H1 (cell line): ENCODE results near the gene DENND4B. TPM values are rescaled to one million over a fixed set of nuclear protein-coding genes. Genes with fewer than 3 reads are reported as not detected.
A peak's percentile ranks its signal among the peaks of the same experiment; 100 is the strongest.

Experiments
- CTCF ChIA-PET: fragments of 300-600 bp; sonication (Branson Sonifier 250); formaldehyde crosslinking; loops from one replicate; lab custom pipeline; 2021; ENCODE audit not compliant: partially characterized antibody; lab: Charles Lee
- POLR2A ChIA-PET: fragments of 300-600 bp; sonication (Branson Sonifier 250); formaldehyde crosslinking; loops from one replicate; lab custom pipeline; 2021; ENCODE audit warnings: inconsistent platforms; ENCODE audit not compliant: partially characterized antibody; lab: Charles Lee
- DNase-seq, 2 experiments: peaks; one replicate each; pipeline versions ENCODE4 v3.0.0 to v3.0.0-alpha.2; 2010 to 2022; ENCODE audit warnings: low spot score in 2 of 2, low read depth in 1 of 2, mixed read lengths in 1 of 2
- FAIRE-seq: peaks from 2 replicates; lab custom pipeline; 2011; peaks lifted over from hg19 to GRCh38; lab: Jason Lieb, UNC
- H2AFZ ChIP-seq: 2 replicates; pipeline ENCODE4 v1.8.1; 2012; ENCODE audit warnings: low read length, inconsistent platforms
- H2AK5ac ChIP-seq: 2 replicates; pipeline ENCODE4 v1.6.1; 2013; ENCODE audit warnings: low read depth, low read length
- H2BK120ac ChIP-seq: replicated peaks from 2 replicates; pipeline ENCODE3; 2013; ENCODE audit warnings: low read depth, low read length, inconsistent platforms
- H2BK12ac ChIP-seq: 2 replicates; pipeline ENCODE4 v1.6.1; 2013; ENCODE audit warnings: low read depth, low read length
- H2BK15ac ChIP-seq: 2 replicates; pipeline ENCODE4 v1.6.1; 2013; ENCODE audit warnings: low read length
- H2BK20ac ChIP-seq: 2 replicates; pipeline ENCODE4 v1.6.1; 2013; ENCODE audit warnings: low read length
- H2BK5ac ChIP-seq: 2 replicates; pipeline ENCODE4 v1.6.1; 2013; ENCODE audit warnings: low read depth, low read length
- H3K14ac ChIP-seq: 2 replicates; pipeline ENCODE4 v1.6.1; 2013; ENCODE audit warnings: inconsistent platforms; ENCODE audit not compliant: insufficient read length
- H3K18ac ChIP-seq: 2 replicates; pipeline ENCODE4 v1.6.1; 2013; ENCODE audit warnings: low read length; ENCODE audit errors: extremely low read depth
- H3K23ac ChIP-seq: 2 replicates; pipeline ENCODE4 v1.6.1; 2013; ENCODE audit warnings: inconsistent platforms; ENCODE audit not compliant: insufficient read length
- H3K23me2 ChIP-seq: 2 replicates; pipeline ENCODE4 v1.6.1; 2013; ENCODE audit warnings: low read depth, low read length
- H3K27ac ChIP-seq: 2 replicates; pipeline ENCODE4 v1.6.1; 2011; ENCODE audit warnings: low read depth, low read length, inconsistent platforms
- H3K27me3 ChIP-seq, 4 experiments: replicated peaks in 1 of 4; 1 replicate in 1 of 4; 2 replicates in 3 of 4; pipeline versions ENCODE4 v1.6.1 to v1.8.1; 2011 to 2013; ENCODE audit warnings: low read length in 3 of 4, mild to moderate bottlenecking in 3 of 4, inconsistent platforms in 2 of 4, mixed read lengths in 2 of 4, moderate library complexity in 1 of 4; ENCODE audit not compliant: control insufficient read depth in 3 of 4, insufficient read depth in 3 of 4; ENCODE audit errors: extremely low read depth in 1 of 4
- H3K36me3 ChIP-seq, 4 experiments: 2 replicates each; pipeline versions ENCODE4 v1.6.1 to v1.8.1; 2011 to 2013; ENCODE audit warnings: mild to moderate bottlenecking in 4 of 4, low read length in 3 of 4, moderate library complexity in 2 of 4, control low read depth in 1 of 4, inconsistent platforms in 1 of 4; ENCODE audit not compliant: insufficient read depth in 4 of 4, control insufficient read depth in 2 of 4
- H3K4ac ChIP-seq: replicated peaks from 2 replicates; pipeline ENCODE3; 2013; ENCODE audit warnings: low read length, low read depth, mixed read lengths, inconsistent platforms; ENCODE audit not compliant: insufficient read length
- H3K4me1 ChIP-seq, 4 experiments: replicated peaks in 1 of 4; 1 replicate in 1 of 4; 2 replicates in 3 of 4; pipeline versions ENCODE4 v1.6.1 to v1.8.1; 2011 to 2013; ENCODE audit warnings: low read length in 3 of 4, inconsistent platforms in 2 of 4, mixed read lengths in 1 of 4; ENCODE audit not compliant: insufficient read depth in 4 of 4, control insufficient read depth in 3 of 4
- H3K4me2 ChIP-seq, 2 experiments: 2 replicates each; pipeline versions ENCODE4 v1.6.1 to v1.8.1; 2011 to 2013; ENCODE audit warnings: low read depth in 2 of 2, low read length in 2 of 2, control low read depth in 1 of 2, inconsistent platforms in 1 of 2, mild to moderate bottlenecking in 1 of 2; ENCODE audit not compliant: insufficient read depth in 1 of 2
- H3K4me3 ChIP-seq, 4 experiments: fragments of 200-600, 300-600 bp in 1 of 4; sonication (generic), shearing (Covaris generic), sonication (Bioruptor Twin) in 1 of 4; 2 replicates each; pipeline versions ENCODE4 v1.5.1 to v1.8.1; 2011 to 2016; ENCODE audit warnings: low read length in 4 of 4, low read depth in 3 of 4, control low read depth in 2 of 4, inconsistent platforms in 2 of 4, mild to moderate bottlenecking in 2 of 4, mixed read lengths in 1 of 4, moderate library complexity in 1 of 4; ENCODE audit not compliant: insufficient read depth in 2 of 4; ENCODE audit errors: extremely low read depth in 1 of 4
- H3K56ac ChIP-seq: replicated peaks from 2 replicates; pipeline ENCODE3; 2013; ENCODE audit warnings: low read depth, mild to moderate bottlenecking, mixed read lengths, low read length, inconsistent platforms; ENCODE audit not compliant: insufficient read length
- H3K79me1 ChIP-seq: 2 replicates; pipeline ENCODE4 v1.6.1; 2013; ENCODE audit warnings: low read depth, low read length, control low read depth
- H3K79me2 ChIP-seq, 2 experiments: 2 replicates each; pipeline versions ENCODE4 v1.6.1 to v1.8.1; 2012 to 2013; ENCODE audit warnings: low read length in 2 of 2, mild to moderate bottlenecking in 2 of 2, inconsistent platforms in 1 of 2; ENCODE audit not compliant: insufficient read depth in 2 of 2, control insufficient read depth in 1 of 2
- H3K9ac ChIP-seq, 4 experiments: replicated peaks in 1 of 4; 1 replicate in 1 of 4; 2 replicates in 3 of 4; pipeline versions ENCODE4 v1.6.1 to v1.8.1; 2011 to 2013; ENCODE audit warnings: low read depth in 3 of 4, low read length in 3 of 4, control low read depth in 2 of 4, mild to moderate bottlenecking in 2 of 4, moderate library complexity in 2 of 4, inconsistent platforms in 1 of 4; ENCODE audit errors: extremely low read depth in 1 of 4
- H3K9me3 ChIP-seq, 2 experiments: 2 replicates each; pipeline versions ENCODE4 v1.6.1 to v1.8.1; 2012 to 2013; ENCODE audit warnings: mild to moderate bottlenecking in 2 of 2, moderate library complexity in 2 of 2, control low read depth in 1 of 2, inconsistent platforms in 1 of 2, low read depth in 1 of 2, low read length in 1 of 2, mixed read lengths in 1 of 2; ENCODE audit not compliant: insufficient read depth in 2 of 2
- H4K20me1 ChIP-seq, 2 experiments: replicated peaks in 1 of 2; 2 replicates each; pipeline versions ENCODE3 to v1.8.1; 2011 to 2013; ENCODE audit warnings: inconsistent platforms in 2 of 2, low read length in 2 of 2, mild to moderate bottlenecking in 1 of 2; ENCODE audit not compliant: insufficient read depth in 2 of 2, control insufficient read depth in 1 of 2
- H4K5ac ChIP-seq: 2 replicates; pipeline ENCODE4 v1.6.1; 2013; ENCODE audit warnings: low read length, low read depth, mixed read lengths, inconsistent platforms; ENCODE audit not compliant: insufficient read length
- H4K8ac ChIP-seq: 2 replicates; pipeline ENCODE4 v1.8.0; 2013; ENCODE audit warnings: mild to moderate bottlenecking, moderate library complexity, low read length, inconsistent platforms; ENCODE audit not compliant: insufficient read depth; ENCODE audit errors: extremely low read depth
- H4K91ac ChIP-seq: replicated peaks from 2 replicates; pipeline ENCODE3; 2013; ENCODE audit warnings: low read length, mixed read lengths, inconsistent platforms; ENCODE audit not compliant: insufficient read length
- NRF1 ChIP-seq: IDR thresholded peaks from 2 replicates; pipeline ENCODE4 v1.6.1; 2011; ENCODE audit warnings: mild to moderate bottlenecking, low read depth, low read length, improper control_type of control experiment
- POU5F1 ChIP-seq: IDR thresholded peaks from 2 replicates; pipeline ENCODE4 v1.6.1; 2011; ENCODE audit warnings: low read depth, mild to moderate bottlenecking, low read length, moderate library complexity
- TCF12 ChIP-seq: IDR thresholded peaks from 2 replicates; pipeline ENCODE4 v1.6.1; 2011; ENCODE audit warnings: low read depth, mild to moderate bottlenecking, low read length
- WGBS, 2 experiments: shearing (Covaris generic) in 1 of 2; methylation state at CpG; one replicate each; pipeline versions ENCODE4 v1.1.6 to v1.1.7; 2013 to 2015; ENCODE audit warnings: low lambda C conversion rate in 2 of 2, mixed read lengths in 2 of 2, inconsistent platforms in 1 of 2, low coverage in 1 of 2, missing lambda C conversion rate in 1 of 2; ENCODE audit not compliant: insufficient replicate concordance in 2 of 2, insufficient coverage in 1 of 2, insufficient read length in 1 of 2; ENCODE audit errors: extremely low coverage in 1 of 2, missing lambda C conversion rate in 1 of 2; 5-methylcytosine and 5-hydroxymethylcytosine counted together
- polyA plus RNA-seq, 7 experiments: library from polyadenylated mRNA; depleted of rRNA in 3 of 7; stranded (reverse) in 5 of 7; unstranded in 2 of 7; fragments of >200 nt in 5 of 7; fragments of 200-250 nt in 2 of 7; gene quantifications; 1 replicate in 5 of 7; 2 replicates in 1 of 7; 4 replicates in 1 of 7; pipeline versions ENCODE4 v1.2.1 to v1.2.3, GENCODE V29; 2011 to 2013; ENCODE audit warnings: missing spikeins in 2 of 7, mixed read lengths in 2 of 7
- total RNA-seq: library from RNA; stranded (reverse); fragmentation: NEBNext Ultra II Directional; extraction: Animal tissue kit (Norgen Biotek cat#: 25700); gene quantifications from 2 replicates; pipeline ENCODE4 v1.2.1, GENCODE V29; 2021

Gene DENND4B
- total and polyA plus RNA-seq, 2 of the 8 experiments (the other 6 are each of a cell fraction or from before 2014, with no cell fraction given) = 45.6 to 61.1 TPM

DNA sequence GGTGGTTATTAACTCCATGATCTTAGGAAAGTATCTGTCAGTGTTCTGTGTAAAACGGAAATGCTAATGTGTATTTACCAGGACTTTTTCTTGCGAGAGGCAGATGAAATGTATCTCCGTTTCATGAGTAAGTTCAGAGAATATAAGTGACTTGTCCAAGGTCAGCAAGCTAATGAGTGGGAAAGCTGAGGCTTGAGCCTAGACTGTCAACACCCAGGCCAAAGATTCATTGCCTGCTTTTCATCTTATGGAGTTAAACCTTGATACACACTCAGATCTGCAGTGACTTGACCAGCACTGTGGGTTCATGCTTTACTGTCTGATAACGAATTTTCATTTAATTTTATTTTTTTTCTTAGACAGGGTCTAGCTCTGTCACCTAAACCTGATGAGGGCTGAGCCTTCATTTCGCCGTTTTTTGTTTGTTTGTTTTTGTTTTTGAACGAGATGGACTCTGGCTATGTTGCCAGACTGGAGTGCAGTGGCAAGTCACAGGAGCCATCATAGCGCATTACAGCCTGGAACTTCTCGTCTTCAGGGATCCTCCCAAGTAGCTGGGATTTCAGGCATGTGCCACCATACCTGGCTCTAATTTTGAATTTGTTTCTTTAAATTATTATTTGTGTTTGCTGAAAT is 31.9 kb upstream of the DENND4B start:
- FAIRE-seq = no peak

More for the DNA sequence above, 31.9 kb upstream of the DENND4B start:
- WGBS, 2 experiments = 77% methylated on average over 9 of the region's 9 CpGs; no CpG with 5 or more reads in 1 of the 2 experiments
- Histone ChIP-seq H3K56ac (no peak overlapping the region), H2BK12ac (no peak overlapping the region), H3K36me3 (peaks cover 16 to 54% (median 38%) of the 10 kb centered on the region in 4 experiments; a peak in 7 of 8 replicates), H2BK120ac (no peak overlapping the region), H3K9ac (peak overlapping the region in 1 of 4 experiments; percentile 75; a peak in 3 of 7 replicates), H3K23me2 (peaks cover 16% of the 10 kb centered on the region), H4K8ac (no peak overlapping the region), H2AFZ (0 out of 2 replicates have a peak overlapping the region, but pooled peaks have one; percentile 85), H3K79me2 (peaks cover 0 to 16% of the 10 kb centered on the region in 2 experiments; a peak in 2 of 4 replicates), H2BK5ac (no peak overlapping the region), H3K14ac (no peak overlapping the region), H4K20me1 (no peaks in the 10 kb centered on the region), H2BK20ac (no peak overlapping the region), H3K27ac (no peak overlapping the region), H4K91ac (no peak overlapping the region), H3K79me1 (peaks cover 6% of the 10 kb centered on the region), H2BK15ac (no peak overlapping the region), H3K18ac (no peak overlapping the region), H4K5ac (no peak overlapping the region), H3K27me3 (no peaks in the 10 kb centered on the region), H3K23ac (no peak overlapping the region), H3K4me2 (peak overlapping the region; percentile 93 to 98), H3K9me3 (no peaks in the 10 kb centered on the region), H3K4ac (no peak overlapping the region), H2AK5ac (no peak overlapping the region), H3K4me1 (no peaks in the 10 kb centered on the region; a peak in 1 of 7 replicates), H3K4me3 (peak overlapping the region; percentile 91 to 99 (median 93))
- CTCF ChIA-PET = interaction anchor here (0.6 to 2.7 kb wide), 11 partner anchors 8 to 207 kb away, joined by 3 to 29 read pairs (median 4); partner anchors contain the start of genes CREB3L4, RAB13 and SLC39A1
- POLR2A ChIA-PET = interaction anchor here (0.8 to 15.5 kb wide), 18 partner anchors 12 to 202 kb away, joined by 3 to 276 read pairs (median 6); partner anchors contain the start of genes CREB3L4, CRTC2, DENND4B and GATAD2B
- DNase-seq = no peak
- TF ChIP-seq POU5F1 (no peak), NRF1 (no peak), TCF12 (no peak)
